ENCODE results near the gene RRM1.

DNA sequence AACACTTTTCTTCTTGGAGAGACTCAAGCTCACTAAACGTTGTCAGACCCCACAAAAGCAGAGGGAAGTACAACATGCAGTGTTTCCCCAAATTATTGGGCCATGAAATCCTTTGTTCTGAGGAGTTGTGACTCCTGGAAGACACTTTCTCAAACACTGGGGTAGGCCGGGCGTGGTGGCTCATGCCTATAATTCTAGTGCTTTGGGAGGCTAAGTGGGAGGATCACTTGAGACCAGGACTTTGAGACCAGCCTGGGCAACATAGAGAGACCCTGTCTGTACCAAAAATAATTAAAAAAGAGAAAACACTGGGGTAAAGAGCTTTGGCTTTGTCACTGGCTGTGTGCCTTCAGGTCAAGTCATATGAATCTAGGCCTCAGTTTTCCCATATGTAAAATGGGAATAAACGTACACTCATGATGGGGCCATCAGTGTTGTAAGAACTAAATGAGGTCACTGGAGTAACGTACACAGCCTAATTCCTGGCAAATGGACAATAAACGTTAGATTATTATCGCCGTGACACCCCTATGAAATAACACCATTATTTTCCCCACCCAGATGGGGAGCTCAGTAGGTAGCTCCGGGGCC lies 92.0 kb downstream of the RRM1 start:
- TF ChIP-seq, protein P1, sequence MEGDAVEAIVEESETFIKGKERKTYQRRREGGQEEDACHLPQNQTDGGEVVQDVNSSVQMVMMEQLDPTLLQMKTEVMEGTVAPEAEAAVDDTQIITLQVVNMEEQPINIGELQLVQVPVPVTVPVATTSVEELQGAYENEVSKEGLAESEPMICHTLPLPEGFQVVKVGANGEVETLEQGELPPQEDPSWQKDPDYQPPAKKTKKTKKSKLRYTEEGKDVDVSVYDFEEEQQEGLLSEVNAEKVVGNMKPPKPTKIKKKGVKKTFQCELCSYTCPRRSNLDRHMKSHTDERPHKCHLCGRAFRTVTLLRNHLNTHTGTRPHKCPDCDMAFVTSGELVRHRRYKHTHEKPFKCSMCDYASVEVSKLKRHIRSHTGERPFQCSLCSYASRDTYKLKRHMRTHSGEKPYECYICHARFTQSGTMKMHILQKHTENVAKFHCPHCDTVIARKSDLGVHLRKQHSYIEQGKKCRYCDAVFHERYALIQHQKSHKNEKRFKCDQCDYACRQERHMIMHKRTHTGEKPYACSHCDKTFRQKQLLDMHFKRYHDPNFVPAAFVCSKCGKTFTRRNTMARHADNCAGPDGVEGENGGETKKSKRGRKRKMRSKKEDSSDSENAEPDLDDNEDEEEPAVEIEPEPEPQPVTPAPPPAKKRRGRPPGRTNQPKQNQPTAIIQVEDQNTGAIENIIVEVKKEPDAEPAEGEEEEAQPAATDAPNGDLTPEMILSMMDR (IDR thresholded peaks at IDR 0.05), result no peak
- TF ChIP-seq EP300 (IDR thresholded peaks at IDR 0.05), result no peak
- no peak for TF ChIP-seq POLR2A (IDR thresholded peaks at IDR 0.05)
- TF ChIP-seq POLR2AphosphoS5 (IDR thresholded peaks at IDR 0.05), result no peak

All from sigmoid colon (tissue), 4 donors.